ENCODE results near the gene TMEM221. TPM values are rescaled to one million over a fixed set of nuclear protein-coding genes. Genes with fewer than 3 reads are reported as not detected.
A peak's percentile ranks its signal among the peaks of the same experiment; 100 is the strongest.

TMEM221 gene
- total and polyA plus RNA-seq, 9 of the 15 experiments (the other 6 are each of a cell fraction or from before 2014, with no cell fraction given) = 0.06 to 0.35 TPM; not detected in 7

GRCh38 chr19:17419621-17420474 is 28.6 kb downstream of the TMEM221 start, which contains the start of gene MVB12A (continued):
- TF ChIP-seq ZNF609 (CRISPR knock-in tag; IDR thresholded peaks at IDR 0.05; ENCODE audit: borderline replicate concordance) (no peak), AFF1 (IDR thresholded peaks at IDR 0.05; ENCODE audit: low read depth in 1 of 2, partially characterized antibody in 2 of 2) (peak; percentile 44 to 85), SRSF1 (IDR thresholded peaks at IDR 0.05; ENCODE audit: low read depth, low read length) (no peak), ZNF224 (CRISPR knock-in tag; IDR thresholded peaks at IDR 0.05) (no peak)
- TF ChIP-seq, protein P1, sequence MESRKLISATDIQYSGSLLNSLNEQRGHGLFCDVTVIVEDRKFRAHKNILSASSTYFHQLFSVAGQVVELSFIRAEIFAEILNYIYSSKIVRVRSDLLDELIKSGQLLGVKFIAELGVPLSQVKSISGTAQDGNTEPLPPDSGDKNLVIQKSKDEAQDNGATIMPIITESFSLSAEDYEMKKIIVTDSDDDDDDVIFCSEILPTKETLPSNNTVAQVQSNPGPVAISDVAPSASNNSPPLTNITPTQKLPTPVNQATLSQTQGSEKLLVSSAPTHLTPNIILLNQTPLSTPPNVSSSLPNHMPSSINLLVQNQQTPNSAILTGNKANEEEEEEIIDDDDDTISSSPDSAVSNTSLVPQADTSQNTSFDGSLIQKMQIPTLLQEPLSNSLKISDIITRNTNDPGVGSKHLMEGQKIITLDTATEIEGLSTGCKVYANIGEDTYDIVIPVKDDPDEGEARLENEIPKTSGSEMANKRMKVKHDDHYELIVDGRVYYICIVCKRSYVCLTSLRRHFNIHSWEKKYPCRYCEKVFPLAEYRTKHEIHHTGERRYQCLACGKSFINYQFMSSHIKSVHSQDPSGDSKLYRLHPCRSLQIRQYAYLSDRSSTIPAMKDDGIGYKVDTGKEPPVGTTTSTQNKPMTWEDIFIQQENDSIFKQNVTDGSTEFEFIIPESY (CRISPR knock-in tag; IDR thresholded peaks at IDR 0.05) = peak; percentile 60; the same call in 1 of the 2 replicates
- TF ChIP-seq, protein P2, sequence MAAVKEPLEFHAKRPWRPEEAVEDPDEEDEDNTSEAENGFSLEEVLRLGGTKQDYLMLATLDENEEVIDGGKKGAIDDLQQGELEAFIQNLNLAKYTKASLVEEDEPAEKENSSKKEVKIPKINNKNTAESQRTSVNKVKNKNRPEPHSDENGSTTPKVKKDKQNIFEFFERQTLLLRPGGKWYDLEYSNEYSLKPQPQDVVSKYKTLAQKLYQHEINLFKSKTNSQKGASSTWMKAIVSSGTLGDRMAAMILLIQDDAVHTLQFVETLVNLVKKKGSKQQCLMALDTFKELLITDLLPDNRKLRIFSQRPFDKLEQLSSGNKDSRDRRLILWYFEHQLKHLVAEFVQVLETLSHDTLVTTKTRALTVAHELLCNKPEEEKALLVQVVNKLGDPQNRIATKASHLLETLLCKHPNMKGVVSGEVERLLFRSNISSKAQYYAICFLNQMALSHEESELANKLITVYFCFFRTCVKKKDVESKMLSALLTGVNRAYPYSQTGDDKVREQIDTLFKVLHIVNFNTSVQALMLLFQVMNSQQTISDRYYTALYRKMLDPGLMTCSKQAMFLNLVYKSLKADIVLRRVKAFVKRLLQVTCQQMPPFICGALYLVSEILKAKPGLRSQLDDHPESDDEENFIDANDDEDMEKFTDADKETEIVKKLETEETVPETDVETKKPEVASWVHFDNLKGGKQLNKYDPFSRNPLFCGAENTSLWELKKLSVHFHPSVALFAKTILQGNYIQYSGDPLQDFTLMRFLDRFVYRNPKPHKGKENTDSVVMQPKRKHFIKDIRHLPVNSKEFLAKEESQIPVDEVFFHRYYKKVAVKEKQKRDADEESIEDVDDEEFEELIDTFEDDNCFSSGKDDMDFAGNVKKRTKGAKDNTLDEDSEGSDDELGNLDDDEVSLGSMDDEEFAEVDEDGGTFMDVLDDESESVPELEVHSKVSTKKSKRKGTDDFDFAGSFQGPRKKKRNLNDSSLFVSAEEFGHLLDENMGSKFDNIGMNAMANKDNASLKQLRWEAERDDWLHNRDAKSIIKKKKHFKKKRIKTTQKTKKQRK (IDR thresholded peaks at IDR 0.05; ENCODE audit: borderline replicate concordance, low read depth, low read length) = no peak

All from K562 (cell line).